PC-9 (cell line): ENCODE results near the gene ADARB2.

Experiments used
- CTCF ChIP-seq: fragments of 200-600 bp; sonication (generic); conservative IDR thresholded peaks from 2 replicates; pipeline ENCODE4 v1.6.1; 2017; ENCODE audit warnings: mixed run types, antibody characterized with exemption, mild to moderate bottlenecking, moderate library complexity
- EZH2 ChIP-seq: fragments of 200-600 bp; sonication (generic); IDR thresholded peaks from 2 replicates; pipeline ENCODE4 v1.8.0; 2017; ENCODE audit warnings: antibody characterized with exemption, low read depth

- TF ChIP-seq CTCF, result no peak
- TF ChIP-seq EZH2, result no peak
Observed at GRCh38 chr10:1270490-1270889, 466.8 kb downstream of the ADARB2 start.
